ENCODE measurements around the gene TRIM15. TPM values are rescaled to one million over a fixed set of nuclear protein-coding genes. Genes with fewer than 3 reads are reported as not detected.

The TRIM15 gene
- total and polyA plus RNA-seq, 2 donors (not counting 3 experiments of a cell fraction or from before 2014, with no cell fraction given) = not detected

- Histone ChIP-seq H3K4me3 (replicated peaks in 1 of 3; ENCODE audit: insufficient read depth in 1 of 3, low read depth in 1 of 3, low read length in 3 of 3) (no peak overlapping the region), H3K79me2 (ENCODE audit: control insufficient read depth, insufficient read depth, low read length) (no peaks in the 10 kb centered on the region), H3K4me2 (ENCODE audit: insufficient read depth, low read length) (peak overlapping the region; percentile 46), H3K9me3 (replicated peaks; ENCODE audit: control insufficient read depth, insufficient read depth, low read length) (no peaks in the 10 kb centered on the region), H3K27me3 (ENCODE audit: control insufficient read depth in 2 of 2, insufficient read depth in 2 of 2, low read length in 2 of 2) (peaks cover 0 to 6% of the 10 kb centered on the region in 2 experiments), H3K36me3 (ENCODE audit: control insufficient read depth in 2 of 2, extremely low read depth in 1 of 2, insufficient read depth in 2 of 2, low read length in 2 of 2) (no peaks in the 10 kb centered on the region), H2AFZ (ENCODE audit: low read depth, low read length) (no peak overlapping the region), H3K9me1 (replicated peaks; ENCODE audit: control insufficient read depth, extremely low read depth, insufficient read depth, low read length) (no peaks in the 10 kb centered on the region), H3K9ac (replicated peaks; ENCODE audit: extremely low read depth, insufficient read depth, low read length) (no peak overlapping the region), H4K20me1 (replicated peaks; ENCODE audit: control insufficient read depth, extremely low read depth, insufficient read depth, low read length) (no peaks in the 10 kb centered on the region), H3K4me1 (ENCODE audit: control insufficient read depth, extremely low read depth, insufficient read depth, low read length) (peaks cover 8% of the 10 kb centered on the region), H3K27ac (ENCODE audit: insufficient read depth, low read depth, low read length) (no peak overlapping the region)
- intact Hi-C loops (cut with micrococcal nuclease) = no loop called here
- no peak for FAIRE-seq
- CTCF ChIA-PET = no interaction called here
- DNase-seq (ENCODE audit: low read depth, low spot score) = no peak
- dilution Hi-C loops (cut with MboI; ENCODE audit: extremely low pct_ligation_motif_present, low sequenced_read_pairs) = no loop called here
- no TSS peak for BruUV-seq (replicated peaks)
- TF ChIP-seq POLR2A (IDR thresholded peaks at IDR 0.05; ENCODE audit: low read depth, low read length) = no peak
- no peak for TF ChIP-seq CTCF (IDR thresholded peaks at IDR 0.05; ENCODE audit: extremely low read depth in 1 of 2, insufficient read depth in 1 of 2, low read depth in 1 of 2, low read length in 2 of 2)
- no peak for TF ChIP-seq MAX (IDR thresholded peaks at IDR 0.05; ENCODE audit: insufficient read depth, insufficient read length)
- no peak for TF ChIP-seq FOS (IDR thresholded peaks at IDR 0.05; ENCODE audit: borderline replicate concordance, insufficient read depth, low read length)
- no peak for TF ChIP-seq POLR2AphosphoS5 (IDR thresholded peaks at IDR 0.05; ENCODE audit: insufficient read depth, low read depth, low read length)
- no peak for TF ChIP-seq EZH2 (IDR thresholded peaks at IDR 0.05; ENCODE audit: borderline replicate concordance, low read depth, low read length, severe bottlenecking)
- no peak for TF ChIP-seq MYC (IDR thresholded peaks at IDR 0.05; ENCODE audit: low read depth, low read length)
- no peak for TF ChIP-seq JUN (IDR thresholded peaks at IDR 0.05; ENCODE audit: borderline replicate concordance, insufficient read depth, insufficient read length, low read depth)
- TF ChIP-seq GATA2 (IDR thresholded peaks at IDR 0.05; ENCODE audit: insufficient read depth, insufficient read length, low read depth, low read length) = no peak
- POLR2A ChIA-PET = no interaction called here
Measured at GRCh38 chr6:30155520-30156261, 7.7 kb upstream of the TRIM15 start.

Data from endothelial cell of umbilical vein (primary cell).